HepG2 (cell line): ENCODE results near the gene TUBB4B. TPM values are rescaled to one million over a fixed set of nuclear protein-coding genes. Genes with fewer than 3 reads are reported as not detected.

Experiments used
- ARNT2 ChIP-seq: sonication (generic); formaldehyde crosslinking; IDR thresholded peaks from 2 replicates; pipeline ENCODE4 v1.8.0; 2022; ENCODE audit warnings: mild to moderate bottlenecking, low read depth, missing genetic modification reagents, moderate library complexity
- ATRX ChIP-seq: sonication (generic); formaldehyde crosslinking; IDR thresholded peaks from 2 replicates; pipeline ENCODE4 v1.4.0; 2020; ENCODE audit warnings: missing genetic modification reagents, borderline replicate concordance
- BRCA1 ChIP-seq: sonication (generic); formaldehyde crosslinking; IDR thresholded peaks from 2 replicates; pipeline ENCODE4 v1.4.0; 2020; ENCODE audit warnings: missing genetic modification reagents
- CBX5 ChIP-seq: sonication (generic); formaldehyde crosslinking; IDR thresholded peaks from 2 replicates; pipeline ENCODE4 v1.4.0; 2020; ENCODE audit warnings: missing genetic modification reagents, borderline replicate concordance
- DNMT3B ChIP-seq: conservative IDR thresholded peaks from 2 replicates; pipeline ENCODE4 v1.6.1; 2016; ENCODE audit warnings: missing biosample characterization, control low read depth
- ESRRA ChIP-seq: sonication (generic); formaldehyde crosslinking; IDR thresholded peaks from 2 replicates; pipeline ENCODE4 v1.5.1; 2020; ENCODE audit warnings: mild to moderate bottlenecking, low read depth, missing genetic modification reagents
- FOXA3 ChIP-seq: IDR thresholded peaks from 2 replicates; pipeline ENCODE4 v1.6.1; 2016; ENCODE audit warnings: missing genetic modification reagents, missing compliant biosample characterization
- GZF1 ChIP-seq: sonication (generic); formaldehyde crosslinking; IDR thresholded peaks from 2 replicates; pipeline ENCODE4 v1.5.1; 2020; ENCODE audit warnings: mild to moderate bottlenecking, missing genetic modification reagents
- HNRNPH1 ChIP-seq: fragments of 200-400 bp; formaldehyde crosslinking; optimal IDR thresholded peaks from 2 replicates; pipeline ENCODE3; 2017; ENCODE audit warnings: mild to moderate bottlenecking, low read depth, low read length
- HOXA3 ChIP-seq: sonication (generic); formaldehyde crosslinking; IDR thresholded peaks from 2 replicates; pipeline ENCODE4 v1.5.0; 2020; ENCODE audit warnings: missing genetic modification reagents
- MLX ChIP-seq: IDR thresholded peaks from 2 replicates; pipeline ENCODE4 v1.6.1; 2016
- NFE2L1 ChIP-seq: sonication (generic); formaldehyde crosslinking; IDR thresholded peaks from 2 replicates; pipeline ENCODE4 v1.4.0; 2020; ENCODE audit warnings: missing genetic modification reagents, mild to moderate bottlenecking, borderline replicate concordance
- PAF1 ChIP-seq: IDR thresholded peaks from 2 replicates; pipeline ENCODE4 v1.6.1; 2016; ENCODE audit warnings: missing genetic modification reagents, missing compliant biosample characterization
- SMC3 ChIP-seq: IDR thresholded peaks from 2 replicates; pipeline ENCODE4 v1.6.1; 2011; ENCODE audit warnings: low read length, improper control_type of control experiment
- TBX3 ChIP-seq: fragments of 450-650 bp; IDR thresholded peaks from 2 replicates; pipeline ENCODE4 v1.6.1; 2017; ENCODE audit warnings: antibody characterized with exemption, mild to moderate bottlenecking, inconsistent platforms, borderline replicate concordance
- TCF7 ChIP-seq: sonication (generic); IDR thresholded peaks from 2 replicates; pipeline ENCODE4 v1.6.1; 2016; ENCODE audit warnings: antibody characterized with exemption, low read depth
- ZBTB21 ChIP-seq: sonication (generic); formaldehyde crosslinking; IDR thresholded peaks from 2 replicates; pipeline ENCODE4 v1.4.0; 2020; ENCODE audit warnings: missing genetic modification reagents
- ZFP36L2 ChIP-seq: sonication (generic); formaldehyde crosslinking; IDR thresholded peaks from 2 replicates; pipeline ENCODE4 v1.4.0; 2020; ENCODE audit warnings: missing genetic modification reagents
- ZNF121 ChIP-seq: sonication (generic); formaldehyde crosslinking; IDR thresholded peaks from 2 replicates; pipeline ENCODE4 v1.5.0; 2020; ENCODE audit warnings: mild to moderate bottlenecking, missing genetic modification reagents
- ZNF17 ChIP-seq: sonication (generic); formaldehyde crosslinking; IDR thresholded peaks from 2 replicates; pipeline ENCODE4 v1.5.0; 2020; ENCODE audit warnings: mild to moderate bottlenecking, missing genetic modification reagents
- ZNF280D ChIP-seq: sonication (generic); formaldehyde crosslinking; IDR thresholded peaks from 2 replicates; pipeline ENCODE4 v1.5.1; 2020; ENCODE audit warnings: mild to moderate bottlenecking, missing genetic modification reagents
- ZNF3 ChIP-seq: IDR thresholded peaks from 2 replicates; pipeline ENCODE4 v1.7.0; 2017; ENCODE audit warnings: inconsistent platforms
- ZNF329 ChIP-seq: sonication (generic); formaldehyde crosslinking; IDR thresholded peaks from 2 replicates; pipeline ENCODE4 v1.9.0; 2021; ENCODE audit warnings: low read depth, mild to moderate bottlenecking, missing genetic modification reagents
- ZNF512B ChIP-seq: sonication (generic); formaldehyde crosslinking; IDR thresholded peaks from 2 replicates; pipeline ENCODE4 v1.5.1; 2020; ENCODE audit warnings: missing genetic modification reagents, mild to moderate bottlenecking, borderline replicate concordance
- ZNF670 ChIP-seq: sonication (generic); formaldehyde crosslinking; IDR thresholded peaks from 2 replicates; pipeline ENCODE4 v1.8.0; 2022; ENCODE audit warnings: mild to moderate bottlenecking, missing genetic modification reagents, borderline replicate concordance
- ZSCAN31 ChIP-seq: sonication (generic); formaldehyde crosslinking; IDR thresholded peaks from 2 replicates; pipeline ENCODE4 v1.5.0; 2020; ENCODE audit warnings: low read depth, mild to moderate bottlenecking, missing genetic modification reagents
- polyA plus RNA-seq, 8 experiments: library from polyadenylated mRNA; depleted of rRNA in 3 of 8; stranded (reverse) in 7 of 8; unstranded in 1 of 8; fragments of >200 nt; fragmentation: Illumina TruSeq in 4 of 8; extraction: Trizol in 4 of 8; gene quantifications; 2 replicates each; pipeline versions ENCODE4 v1.2.1 to v1.2.3, GENCODE V29; 2011 to 2016; ENCODE audit warnings: low read depth in 4 of 8, missing spikeins in 1 of 8, mixed read lengths in 1 of 8; ENCODE audit not compliant: insufficient read depth in 1 of 8
- total RNA-seq, 5 experiments: library from RNA; depleted of rRNA; stranded (reverse); fragments of >200 nt; fragmentation: Illumina TruSeq; extraction: Trizol; gene quantifications; 2 replicates each; pipeline ENCODE4 v1.2.3, GENCODE V29; 2016; ENCODE audit warnings: low read depth in 1 of 5

TUBB4B gene
- total and polyA plus RNA-seq, 2 of the 13 experiments (the other 11 are each of a cell fraction or from before 2014, with no cell fraction given), result 182 to 412 TPM

GRCh38 chr9:137241490-137242268, 592 bp downstream of the TUBB4B start (continued):
- TF ChIP-seq FOXA3 (CRISPR knock-in tag), result 0 out of 2 replicates have a peak, but pooled peaks have one; percentile 3
- TF ChIP-seq SMC3, result no peak
- no peak for TF ChIP-seq BRCA1 (CRISPR knock-in tag)
- no peak for TF ChIP-seq DNMT3B (CRISPR knock-in tag)
- no peak for TF ChIP-seq MLX (CRISPR knock-in tag)
- 0 out of 2 replicates have a peak, but pooled peaks have one; percentile 26 for TF ChIP-seq GZF1
- TF ChIP-seq ESRRA (CRISPR knock-in tag), result peak; percentile 88; the same call in 1 of the 2 replicates
- no peak for TF ChIP-seq HNRNPH1
- no peak for TF ChIP-seq TBX3
- TF ChIP-seq ARNT2 (CRISPR knock-in tag), result 0 out of 2 replicates have a peak, but pooled peaks have one; percentile 13
- 0 out of 2 replicates have a peak, but pooled peaks have one; percentile 15 for TF ChIP-seq ZNF670
- peak; percentile 60 for TF ChIP-seq HOXA3
- TF ChIP-seq TCF7, result no peak
- TF ChIP-seq ZNF280D (CRISPR knock-in tag), result no peak
- TF ChIP-seq ZNF17 (CRISPR knock-in tag), result no peak
- TF ChIP-seq ZBTB21 (CRISPR knock-in tag), result no peak
- no peak for TF ChIP-seq ATRX (CRISPR knock-in tag)
- TF ChIP-seq ZFP36L2 (CRISPR knock-in tag), result no peak
- no peak for TF ChIP-seq CBX5
- peak; percentile 25; the same call in 1 of the 2 replicates for TF ChIP-seq NFE2L1 (CRISPR knock-in tag)
- TF ChIP-seq ZNF3 (CRISPR knock-in tag), result no peak
- TF ChIP-seq ZSCAN31, result no peak; the same call in 1 of the 2 replicates
- no peak for TF ChIP-seq ZNF329
- no peak for TF ChIP-seq ZNF512B (CRISPR knock-in tag)
- TF ChIP-seq PAF1 (CRISPR knock-in tag), result no peak
- no peak for TF ChIP-seq ZNF121
